Left hindlimb (tissue), 1 donor: ENCODE data around the gene ITGBL1.
"Not testable (repeated sequence)": the region's sequence is repeated elsewhere in the genome, so short reads cannot be mapped to it uniquely, and the experiment has no call there.

ENCODE experiments used
- DNase-seq: peaks from one replicate; pipeline ENCODE4 v3.0.0-alpha.2; 2018

Gene ITGBL1

DNA sequence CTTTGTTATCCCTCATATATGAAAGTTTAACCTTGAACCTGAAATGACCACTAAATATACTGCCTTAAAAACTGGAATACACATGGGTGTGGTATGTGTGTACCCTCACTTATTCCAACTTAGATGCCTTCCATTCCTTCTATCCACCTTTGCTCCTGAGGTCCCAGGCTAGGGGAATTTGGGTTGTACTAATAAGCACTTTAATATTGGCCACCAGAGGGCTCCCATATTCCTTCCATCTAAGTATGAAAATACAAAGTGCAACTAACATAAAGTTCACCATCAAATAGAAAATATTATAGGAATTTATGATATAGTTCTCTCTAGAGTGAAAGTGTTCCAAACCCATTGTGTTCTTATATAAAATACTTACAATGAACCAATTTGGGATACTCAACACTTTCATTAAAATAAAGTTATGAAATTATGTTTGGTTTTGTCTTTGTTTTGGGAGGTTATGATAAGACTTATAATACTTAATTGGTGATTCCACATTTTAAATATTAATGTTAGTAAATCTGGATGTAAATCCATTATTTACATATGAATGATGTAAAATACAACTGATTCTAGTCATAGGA, 62.3 kb downstream of the ITGBL1 start:
- no peak for DNase-seq

DNA sequence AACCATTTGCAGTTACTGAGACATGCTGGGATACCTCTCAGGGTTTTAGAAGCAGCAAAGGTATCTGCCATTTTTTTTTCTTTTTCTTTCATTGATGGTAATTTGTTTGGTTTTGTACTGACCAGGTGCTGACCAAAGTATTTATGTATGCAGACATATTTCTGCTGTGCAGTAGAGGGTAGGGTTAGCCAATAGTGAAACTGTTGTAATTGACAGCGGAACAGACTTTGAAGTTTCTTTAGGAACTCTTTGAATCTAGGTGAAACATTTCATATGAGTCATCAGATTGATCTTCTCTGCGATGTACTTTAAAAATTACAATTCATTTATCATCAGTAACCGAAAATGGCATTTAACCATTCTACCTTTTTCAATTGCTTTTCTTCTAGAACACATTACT, 63.0 kb downstream of the ITGBL1 start:
- DNase-seq, result no peak

DNA sequence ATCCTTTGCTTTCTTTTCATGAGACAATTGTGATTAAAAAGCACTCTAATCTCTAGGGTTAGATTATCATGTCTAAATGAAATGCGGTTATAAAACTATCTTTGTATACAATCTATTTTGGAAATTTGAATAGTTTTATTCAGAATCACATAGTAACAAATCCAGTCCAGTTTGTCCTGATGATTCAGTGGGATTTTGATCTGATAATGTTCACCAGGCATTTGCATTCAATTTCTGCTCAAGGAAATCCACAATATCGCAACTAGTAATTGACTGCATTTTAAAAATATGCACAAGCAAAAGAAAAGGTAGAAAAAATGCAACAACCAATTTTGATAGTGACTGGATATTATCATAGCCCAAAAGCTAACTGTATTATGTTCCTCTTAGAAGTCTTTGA, 63.8 kb downstream of the ITGBL1 start:
- no peak for DNase-seq

DNA sequence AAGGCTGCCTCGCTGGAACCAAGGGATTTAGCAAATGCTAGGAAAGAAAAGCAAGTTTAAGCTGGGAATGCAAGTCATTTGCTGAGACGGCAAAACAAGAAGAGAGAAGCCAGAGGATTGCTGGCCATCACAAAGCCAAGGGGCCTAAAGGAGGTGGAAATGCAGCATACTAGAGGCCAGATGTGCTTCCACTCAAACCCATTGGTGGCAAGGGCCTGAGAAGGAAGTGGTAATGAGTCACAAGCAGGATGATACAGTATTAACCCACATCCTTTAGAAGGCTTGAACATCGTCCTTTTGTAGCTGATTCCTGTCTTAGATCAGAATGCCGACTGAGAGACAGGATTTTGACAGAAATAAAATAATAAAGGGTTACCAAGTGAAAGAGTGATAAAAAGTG, 68.2 kb downstream of the ITGBL1 start:
- no peak for DNase-seq

DNA sequence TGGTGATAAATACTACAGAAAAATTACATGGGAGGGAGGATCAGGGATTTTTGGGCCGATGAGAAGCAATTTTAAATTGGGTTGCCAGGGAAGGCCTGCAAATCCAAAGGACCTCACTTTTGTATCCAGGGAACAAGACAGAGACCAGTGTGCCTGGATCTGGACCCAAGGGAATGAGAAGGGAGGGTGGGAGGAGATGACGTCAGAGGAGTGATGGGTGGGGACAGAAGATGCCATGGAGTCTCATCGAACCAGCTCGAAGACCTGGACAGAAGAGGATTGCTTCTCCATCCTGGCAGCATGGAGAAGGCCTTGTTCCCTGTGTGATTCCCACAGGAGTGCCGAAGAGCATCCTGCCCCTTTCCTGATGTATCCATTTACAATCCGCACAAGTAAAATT, 68.9 kb downstream of the ITGBL1 start:
- DNase-seq, result no peak

DNA sequence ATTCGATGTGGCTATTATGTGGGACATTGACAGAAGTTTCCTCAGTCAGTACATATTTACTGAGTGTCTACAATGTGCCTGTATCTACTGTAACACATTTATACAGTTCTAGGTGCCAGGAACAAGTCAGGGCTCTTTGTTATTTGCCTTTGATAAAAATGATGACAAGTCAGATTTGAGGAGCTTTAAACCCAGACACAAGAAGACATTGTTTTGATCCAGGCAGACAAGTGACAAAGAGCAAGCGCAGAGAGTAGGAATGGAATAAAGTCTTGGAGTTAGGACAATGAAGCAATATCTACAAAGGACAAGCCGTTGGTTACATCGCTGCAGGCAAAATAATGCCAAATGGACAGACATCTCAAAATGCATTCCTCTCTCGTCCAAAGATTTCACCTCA, 70.1 kb downstream of the ITGBL1 start:
- DNase-seq, result no peak

DNA sequence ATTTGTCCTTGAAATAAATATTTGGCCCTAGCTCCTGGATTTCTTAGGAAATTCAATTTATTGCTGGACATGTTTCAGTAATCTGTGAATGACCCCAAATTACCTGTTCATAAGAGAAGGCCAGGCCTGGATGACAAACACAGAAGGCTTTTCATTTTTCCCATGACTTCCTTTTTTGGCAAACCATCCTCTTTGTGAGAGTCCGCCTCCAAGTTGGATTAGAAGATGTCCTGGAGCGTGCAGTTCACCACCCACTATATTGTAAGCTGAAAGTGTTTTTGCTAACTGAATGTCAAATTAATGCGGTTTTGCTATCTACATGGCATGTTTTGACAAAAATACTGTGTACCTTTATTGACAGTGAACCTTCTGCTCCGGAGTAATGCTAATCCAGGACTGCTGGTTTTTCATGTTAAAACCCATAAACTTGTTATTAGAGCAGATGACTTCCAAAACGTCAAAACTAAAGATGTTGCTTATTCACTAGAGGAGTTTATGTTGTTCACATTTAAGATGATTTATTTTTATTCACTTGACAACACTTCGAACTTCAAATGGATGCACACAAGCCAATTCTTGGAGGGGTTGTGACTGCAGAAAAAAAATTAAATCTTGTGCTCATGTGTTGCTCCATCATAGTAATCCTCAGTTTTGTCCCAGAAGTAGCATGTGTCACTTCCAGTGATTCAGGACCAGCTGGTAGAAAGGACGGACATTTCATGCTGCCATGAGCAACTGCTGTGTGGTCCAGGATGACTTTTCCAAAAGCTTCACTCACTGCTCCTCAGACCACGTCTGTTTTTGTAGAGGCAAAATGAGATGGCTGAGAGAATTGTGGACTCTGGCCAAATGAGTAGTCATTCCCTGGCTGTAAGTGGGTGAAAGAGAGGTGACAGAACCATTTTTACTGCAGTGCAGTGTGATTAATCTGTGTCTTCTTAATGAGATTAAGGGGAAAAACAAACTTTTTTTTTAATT, 71.0 kb downstream of the ITGBL1 start:
- no peak for DNase-seq

DNA sequence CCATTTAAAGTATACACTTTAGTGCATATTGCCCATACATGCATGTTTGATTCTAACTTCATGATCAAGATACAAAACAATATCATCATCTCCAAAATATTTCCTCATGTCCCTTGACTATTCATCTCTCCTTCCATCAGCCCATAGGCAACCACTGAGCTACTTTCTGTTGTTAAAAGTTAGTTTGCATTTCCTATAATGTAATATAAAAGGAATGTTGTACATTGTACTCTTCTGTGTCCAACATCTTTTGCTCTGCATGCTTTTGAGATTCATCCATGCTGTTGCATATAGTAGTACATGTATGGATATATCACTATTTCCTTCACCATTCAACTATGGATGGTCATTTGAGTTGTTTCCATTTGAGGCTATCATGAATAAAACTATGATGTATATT, 74.7 kb downstream of the ITGBL1 start:
- no peak for DNase-seq

DNA sequence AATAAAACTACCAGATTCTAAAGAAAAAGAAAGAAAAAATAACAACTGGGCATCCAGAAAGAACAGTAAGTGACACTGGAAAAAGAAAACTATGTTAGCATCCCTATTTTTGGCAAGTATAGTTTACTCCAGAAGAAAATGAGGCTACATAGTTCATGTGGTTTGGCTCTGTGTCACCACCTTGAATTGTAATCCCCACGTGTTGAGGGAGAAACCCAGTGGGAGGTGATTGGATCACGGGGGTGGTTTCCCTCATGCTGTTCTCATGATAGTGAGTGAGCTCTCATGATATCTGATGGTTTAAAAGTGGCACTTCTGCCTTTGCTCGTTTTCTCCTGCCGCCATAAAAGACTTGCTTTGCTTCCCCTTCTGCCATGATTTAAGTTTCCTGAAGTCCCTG, 76.9 kb downstream of the ITGBL1 start:
- DNase-seq, result no peak

DNA sequence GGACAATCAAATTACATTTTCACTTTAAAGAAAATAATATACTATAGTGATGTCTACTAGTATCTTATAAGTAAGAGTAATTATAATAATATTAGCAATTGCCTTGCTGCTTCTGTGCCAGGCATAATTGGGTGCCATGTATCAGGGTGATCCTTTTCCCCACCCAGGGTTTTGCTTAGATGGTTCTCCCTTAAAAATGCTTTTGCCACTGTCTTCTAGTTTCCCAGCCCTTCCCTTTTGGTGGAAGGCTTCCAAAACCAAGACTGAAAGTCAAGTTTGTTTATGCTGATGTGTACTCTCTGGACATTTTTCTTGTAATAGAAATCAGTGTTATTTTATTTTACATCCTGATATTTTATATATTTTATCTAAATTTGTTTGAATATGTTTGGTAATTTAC, 77.8 kb downstream of the ITGBL1 start:
- no peak for DNase-seq

DNA sequence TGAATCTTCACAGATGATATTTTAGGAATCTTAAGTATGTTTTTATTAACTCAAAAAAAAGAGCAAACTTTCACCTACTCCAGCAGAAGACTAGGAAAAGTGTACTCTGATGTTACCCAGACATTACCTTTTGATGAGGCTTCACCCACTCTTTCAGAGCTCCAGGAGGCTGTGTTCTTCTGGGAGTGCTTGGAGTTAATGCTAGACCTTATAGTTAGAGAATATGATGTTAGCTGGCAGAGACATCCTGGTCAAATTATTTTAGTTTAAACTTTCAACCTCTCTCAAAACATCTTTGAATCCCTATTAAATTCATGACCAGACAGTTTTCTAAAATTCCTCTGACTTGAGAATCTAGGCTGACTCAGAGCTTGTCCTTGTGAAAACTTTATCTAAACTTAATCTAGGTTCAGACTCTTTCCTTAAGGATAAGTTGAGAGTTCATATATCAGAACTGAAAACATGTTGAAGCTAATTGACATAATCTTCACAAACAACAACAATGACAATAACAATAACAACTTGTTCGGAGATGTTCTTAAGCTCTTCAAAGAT, 82.8 kb downstream of the ITGBL1 start:
- no peak for DNase-seq

DNA sequence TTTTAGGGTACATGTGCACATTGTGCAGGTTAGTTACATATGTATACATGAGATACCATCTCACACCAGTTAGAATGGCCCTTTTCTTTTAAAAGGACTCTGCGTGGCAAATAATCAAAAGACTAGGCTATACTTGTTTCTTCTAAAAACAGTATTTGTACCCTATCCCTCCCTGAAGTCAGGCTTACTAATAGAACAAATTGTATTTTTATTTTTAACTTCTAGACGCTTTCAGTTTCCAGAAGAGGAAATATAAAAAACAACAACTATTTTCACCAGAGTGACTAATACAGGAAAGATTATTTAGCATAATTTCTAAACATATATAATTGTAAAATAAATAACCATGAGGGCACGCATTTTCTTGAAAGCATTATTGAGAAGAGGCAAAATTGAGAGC, 83.6 kb downstream of the ITGBL1 start:
- DNase-seq, result no peak

DNA sequence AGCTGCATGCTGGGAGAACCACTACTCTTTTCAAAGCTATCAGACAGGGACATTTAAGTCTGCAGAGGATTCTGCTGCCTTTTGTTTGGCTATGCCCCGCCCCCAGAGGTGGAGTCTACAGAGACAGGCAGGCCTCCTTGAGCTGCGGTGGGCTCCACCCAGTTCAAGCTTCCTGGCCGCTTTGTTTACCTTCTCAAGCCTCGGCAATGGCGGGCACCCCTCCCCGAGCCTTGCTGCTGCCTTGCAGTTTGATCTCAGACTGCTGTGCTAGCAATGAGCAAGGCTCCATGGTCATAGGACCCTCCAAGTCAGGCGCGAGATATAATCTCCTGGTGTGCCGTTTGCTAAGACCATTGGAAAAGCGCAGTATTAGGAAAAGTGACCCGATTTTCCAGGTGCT, 92.1 kb downstream of the ITGBL1 start:
- DNase-seq, result not testable (repeated sequence)

DNA sequence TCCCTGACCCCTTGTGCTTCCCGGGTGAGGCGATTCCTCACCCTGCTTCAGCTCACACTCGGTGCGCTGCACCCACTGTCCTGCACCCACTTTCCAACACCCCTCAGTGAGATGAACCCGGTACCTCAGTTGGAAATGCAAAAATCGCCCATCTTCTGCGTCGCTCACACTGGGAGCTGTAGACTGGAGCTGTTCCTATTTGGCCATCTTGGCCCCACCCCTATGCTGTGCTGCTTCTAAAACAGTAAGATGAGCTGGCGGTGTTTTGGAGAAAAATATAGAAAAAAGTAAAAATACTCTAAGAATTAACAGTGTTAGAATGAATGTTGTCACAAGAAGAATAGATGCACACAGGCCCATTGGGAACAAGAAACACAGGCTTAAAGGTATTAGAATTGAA, 92.5 kb downstream of the ITGBL1 start:
- DNase-seq, result no peak

DNA sequence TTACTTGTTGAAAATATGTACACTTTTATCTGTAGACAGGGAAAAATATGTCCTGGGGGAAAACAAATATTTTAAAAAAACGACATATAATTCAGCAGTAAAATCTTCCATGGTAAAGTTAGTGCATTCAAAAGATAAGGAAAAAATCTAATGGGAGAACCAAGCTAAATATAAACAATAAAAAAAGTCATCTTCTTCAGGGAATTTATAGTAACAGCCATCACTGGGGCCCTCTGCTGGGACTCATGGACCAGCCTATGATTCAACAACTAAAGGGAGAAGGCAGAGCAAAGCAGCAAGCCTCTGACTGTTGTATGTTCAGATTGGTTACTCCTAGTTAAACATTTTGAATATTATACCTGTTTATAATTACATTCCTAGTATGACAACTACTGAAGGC, 93.0 kb downstream of the ITGBL1 start:
- DNase-seq, result no peak

DNA sequence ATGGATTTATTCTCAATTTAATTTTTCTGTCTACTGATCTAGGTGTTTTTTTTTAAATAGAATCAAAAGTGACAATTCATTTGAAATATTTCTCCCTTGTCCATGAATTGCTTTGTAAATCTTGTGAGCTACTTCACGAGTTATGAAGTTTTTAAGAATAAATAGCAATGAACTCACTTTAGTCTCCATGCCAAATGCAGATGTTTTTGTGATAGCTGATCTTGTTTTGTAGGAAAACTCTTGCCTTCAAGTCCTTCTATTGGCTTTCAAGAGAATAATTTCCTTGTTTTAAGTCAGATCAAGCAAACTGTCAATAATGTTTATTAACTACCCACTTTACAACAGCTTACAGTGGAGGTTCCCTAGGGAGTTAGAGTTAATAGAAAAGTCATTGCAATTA, 99.8 kb downstream of the ITGBL1 start:
- DNase-seq, result no peak

DNA sequence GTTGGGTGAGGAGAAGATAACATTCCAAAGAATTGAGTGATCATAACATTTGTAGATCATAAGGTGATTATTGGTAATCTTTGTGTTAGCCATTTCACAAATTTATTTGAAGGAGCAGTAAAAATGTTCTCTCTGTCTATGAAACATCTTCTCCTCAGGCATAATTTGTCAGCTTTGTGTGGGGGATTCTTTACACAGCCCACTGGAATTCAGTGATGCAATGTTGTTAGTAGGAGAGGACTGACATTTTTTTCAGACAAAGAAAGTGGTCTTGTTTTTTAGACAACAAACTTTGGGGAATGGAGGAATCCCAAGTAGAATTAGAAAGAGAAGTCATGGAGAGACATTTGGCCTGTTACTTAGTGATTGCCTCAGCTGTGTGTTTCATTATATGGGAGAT, 100.3 kb downstream of the ITGBL1 start:
- no peak for DNase-seq

DNA sequence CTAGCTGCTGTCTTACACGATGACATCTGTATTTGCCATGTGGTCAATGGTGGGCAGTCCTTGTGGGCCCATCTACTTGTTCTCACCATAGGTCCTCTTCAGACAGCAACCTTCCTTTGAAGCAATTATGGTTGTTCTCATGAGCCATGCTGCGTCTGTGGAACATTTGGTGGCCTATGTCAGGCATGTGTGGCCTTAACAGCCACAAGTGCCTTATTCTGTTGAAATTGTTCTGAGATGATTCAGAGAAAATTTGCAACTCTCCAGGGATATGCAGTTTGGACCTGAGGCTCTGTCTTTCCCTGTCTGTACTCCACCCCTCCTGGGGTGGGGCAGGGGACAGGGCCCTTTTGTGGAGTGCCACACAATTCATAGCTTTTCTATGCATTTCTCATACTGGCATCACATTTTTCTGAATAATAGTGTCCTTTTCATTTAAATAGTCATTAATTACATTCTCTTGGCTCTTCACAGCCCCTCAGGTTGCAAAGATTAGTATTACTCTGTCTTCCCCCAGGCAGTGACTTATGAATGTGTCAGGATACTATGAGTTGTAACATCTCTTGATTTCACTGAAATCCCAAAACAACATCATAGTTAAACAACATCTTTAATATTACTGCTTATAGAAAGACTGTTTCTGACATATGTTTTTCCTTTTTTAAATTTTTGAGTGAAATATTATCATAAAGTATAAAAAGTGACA, 102.1 kb downstream of the ITGBL1 start:
- no peak for DNase-seq

DNA sequence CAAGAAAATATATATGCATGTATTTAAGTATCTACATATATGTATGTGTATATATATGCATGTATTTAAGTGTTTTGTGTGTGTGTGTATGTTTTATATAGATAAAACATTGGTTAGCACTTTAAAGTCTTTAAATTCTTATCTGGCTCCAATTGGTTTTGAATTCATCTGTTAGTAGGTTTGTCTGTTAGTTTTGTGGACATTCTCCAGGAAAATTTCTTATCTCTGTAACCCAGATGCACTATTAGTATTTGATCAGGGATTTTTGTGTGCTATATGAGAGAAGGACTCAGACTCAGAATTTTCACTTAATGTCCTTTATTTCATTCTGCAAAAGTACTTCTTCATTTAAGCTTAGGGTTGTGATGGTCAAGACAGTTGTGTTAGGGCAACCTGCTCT, 103.1 kb downstream of the ITGBL1 start:
- no peak for DNase-seq

DNA sequence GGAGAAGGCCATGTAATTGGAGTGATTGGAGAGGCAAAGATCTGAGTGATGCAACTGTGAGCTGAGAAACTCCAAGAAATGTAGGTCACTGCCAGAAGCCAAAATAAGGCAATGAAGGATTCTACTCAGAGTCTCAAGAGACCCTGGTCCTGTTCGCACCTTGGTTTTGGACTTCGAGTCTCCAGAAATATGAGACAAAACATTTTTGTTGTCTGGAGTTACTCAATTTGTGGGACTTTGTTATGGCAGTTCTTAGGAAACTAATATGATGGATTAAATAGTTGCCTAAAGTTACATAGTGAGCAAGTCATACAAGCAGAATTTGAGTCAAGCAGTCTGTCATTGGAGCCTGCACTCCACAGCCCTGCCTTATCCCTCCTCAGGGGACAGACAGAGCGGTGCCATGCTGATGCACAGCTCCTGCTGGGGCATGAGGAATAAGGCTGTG, 104.2 kb downstream of the ITGBL1 start:
- DNase-seq, result no peak

DNA sequence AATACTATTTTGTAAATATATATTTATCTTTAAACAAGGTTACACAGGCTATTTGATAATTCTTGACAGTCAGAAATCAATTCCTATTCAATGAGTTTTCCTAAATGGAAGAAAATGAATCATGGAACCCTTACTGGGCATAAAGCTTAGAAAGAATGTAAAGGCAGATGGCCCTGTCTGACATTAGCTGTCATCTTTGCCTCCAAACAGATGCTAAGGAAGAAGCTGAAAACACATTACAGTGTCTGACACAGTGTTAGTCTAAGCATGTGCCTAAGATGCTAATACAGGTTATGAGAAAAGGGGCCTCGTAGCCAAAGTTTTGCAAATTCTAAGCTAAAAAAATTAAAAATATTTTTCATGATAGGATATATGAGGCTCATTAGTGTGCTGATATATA, 112.8 kb downstream of the ITGBL1 start:
- no peak for DNase-seq

DNA sequence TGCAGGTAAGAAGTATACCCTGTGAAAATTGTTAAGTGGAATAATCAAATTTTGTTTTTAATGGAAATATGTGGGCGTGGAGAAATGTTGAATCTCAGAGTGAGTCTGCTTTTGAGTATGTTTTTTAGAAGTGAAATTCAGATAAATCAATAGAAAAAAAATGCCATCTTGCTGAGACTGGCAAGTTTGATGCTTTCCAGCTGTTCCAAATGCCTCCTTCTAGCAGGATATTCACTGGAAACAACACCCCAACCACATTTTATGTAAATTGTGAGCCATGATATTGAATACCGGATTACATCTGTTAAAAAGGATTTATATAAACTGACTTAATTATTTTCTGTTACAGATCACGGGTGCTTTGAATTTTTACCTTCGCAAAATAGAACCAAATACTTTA, 115.4 kb downstream of the ITGBL1 start:
- DNase-seq, result no peak

DNA sequence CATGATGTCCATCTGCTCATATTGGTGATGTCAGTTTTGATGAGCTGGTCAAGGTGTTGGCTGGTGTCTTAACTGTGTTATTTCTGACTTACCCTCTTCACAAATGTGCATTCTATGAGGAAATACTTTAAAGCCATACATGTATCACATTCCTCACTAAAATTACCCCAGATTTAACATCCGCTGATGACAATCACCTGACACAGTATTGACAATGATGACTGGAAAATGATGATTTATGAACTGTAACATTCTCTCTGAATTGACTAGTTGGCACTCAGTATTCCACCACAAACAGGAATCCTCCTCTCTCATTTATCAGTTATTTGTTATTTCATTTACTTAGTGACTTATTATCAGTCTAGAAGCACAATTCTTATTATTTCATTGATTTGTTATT, 117.3 kb downstream of the ITGBL1 start:
- DNase-seq, result no peak

DNA sequence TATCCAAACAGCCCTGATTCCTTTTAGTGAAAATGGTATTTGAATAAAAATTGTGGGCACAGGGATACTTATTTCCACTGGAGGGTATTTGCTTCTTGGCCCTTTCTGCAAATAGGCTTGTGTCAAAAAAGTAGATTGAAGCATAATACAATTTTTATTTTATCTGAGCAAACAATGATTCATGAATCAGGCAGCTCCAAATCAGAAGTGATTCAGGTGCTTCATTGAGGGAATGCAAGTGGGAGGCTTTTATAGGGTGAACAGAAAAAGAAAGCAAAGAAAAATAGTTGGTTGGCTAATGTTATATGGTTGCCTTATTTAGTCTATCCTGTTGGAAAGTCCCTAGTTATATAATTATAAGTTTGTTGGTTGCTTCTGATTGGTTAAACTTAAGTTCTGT, 117.9 kb downstream of the ITGBL1 start:
- no peak for DNase-seq
